GM21423 (cell line): ENCODE results near the gene VCPKMT.

ENCODE experiments used
- ATAC-seq: cut with Tn5 transposase; IDR thresholded peaks from one replicate; pipeline ENCODE4 v1.9.1; 2021; ENCODE audit warnings: mild to moderate bottlenecking, moderate library complexity; ENCODE audit not compliant: unreplicated experiment

Gene VCPKMT

GRCh38 chr14:50068496-50068895, 47.9 kb downstream of the VCPKMT start:
- ATAC-seq = no peak

- ATAC-seq = no peak
Observed at GRCh38 chr14:50067723-50068495, 48.5 kb downstream of the VCPKMT start.

- ATAC-seq = no peak
Observed at GRCh38 chr14:50065583-50065982, 50.8 kb downstream of the VCPKMT start.

GRCh38 chr14:50064993-50065392, 51.4 kb downstream of the VCPKMT start:
- peak; percentile 62 for ATAC-seq

- ATAC-seq = no peak
Observed at GRCh38 chr14:50063876-50064420, 52.4 kb downstream of the VCPKMT start.

- peak; percentile 22 for ATAC-seq
Observed at GRCh38 chr14:50062438-50063085, 53.8 kb downstream of the VCPKMT start.

GRCh38 chr14:50061664-50062437, 54.5 kb downstream of the VCPKMT start:
- peak; percentile 54 for ATAC-seq

- peak; percentile 18 for ATAC-seq
Observed at GRCh38 chr14:50060871-50061663, 55.3 kb downstream of the VCPKMT start.

- ATAC-seq = no peak
Observed at GRCh38 chr14:50059763-50060616, 56.4 kb downstream of the VCPKMT start.
